HepG2 (cell line): ENCODE measurements around the gene ZBED3.
A peak's percentile ranks its signal among the peaks of the same experiment; 100 is the strongest.

Experiments used
- ASH2L ChIP-seq: fragments of 300-600, 200-600 bp; sonication (generic); IDR thresholded peaks from 2 replicates; pipeline ENCODE4 v1.7.0; 2017; ENCODE audit warnings: low read depth, mild to moderate bottlenecking, moderate library complexity, mixed read lengths, low read length; ENCODE audit not compliant: insufficient read length
- ATF3 ChIP-seq: sonication (generic); formaldehyde crosslinking; IDR thresholded peaks from 2 replicates; pipeline ENCODE4 v1.4.0; 2020; ENCODE audit warnings: missing genetic modification reagents
- CBFB ChIP-seq: sonication (generic); formaldehyde crosslinking; IDR thresholded peaks from 2 replicates; pipeline ENCODE4 v1.4.0; 2020; ENCODE audit warnings: missing genetic modification reagents
- POLR2A ChIP-seq, 2 experiments: IDR thresholded peaks; 2 replicates each; pipeline ENCODE4 v1.6.1; 2011; ENCODE audit warnings: low read depth in 2 of 2, low read length in 2 of 2, mild to moderate bottlenecking in 1 of 2, moderate library complexity in 1 of 2; ENCODE audit not compliant: insufficient read depth in 1 of 2
- POLR2AphosphoS5 ChIP-seq: IDR thresholded peaks from 2 replicates; pipeline ENCODE4 v1.6.1; 2012; ENCODE audit warnings: low read depth, low read length
- SOX6 ChIP-seq, 2 experiments: fragments of 450-650 bp in 1 of 2; sonication (generic) in 1 of 2; formaldehyde crosslinking in 1 of 2; IDR thresholded peaks; 2 replicates each; pipeline versions ENCODE4 v1.4.0 to v1.6.1; 2017 to 2020; ENCODE audit warnings: antibody characterized with exemption in 1 of 2, mild to moderate bottlenecking in 1 of 2, missing genetic modification reagents in 1 of 2
- SP4 ChIP-seq: sonication (generic); formaldehyde crosslinking; IDR thresholded peaks from 2 replicates; pipeline ENCODE4 v1.8.1; 2023; ENCODE audit warnings: mild to moderate bottlenecking, missing genetic modification reagents
- STAT5B ChIP-seq: sonication (generic); formaldehyde crosslinking; IDR thresholded peaks from 2 replicates; pipeline ENCODE4 v1.4.0; 2020; ENCODE audit warnings: missing genetic modification reagents
- TEF ChIP-seq: sonication (generic); formaldehyde crosslinking; IDR thresholded peaks from 2 replicates; pipeline ENCODE4 v1.5.0; 2020; ENCODE audit warnings: missing genetic modification reagents
- ZBTB25 ChIP-seq: IDR thresholded peaks from 2 replicates; pipeline ENCODE4 v1.6.1; 2018; ENCODE audit warnings: missing genetic modification reagents
- ZNF263 ChIP-seq: sonication (generic); formaldehyde crosslinking; IDR thresholded peaks from 2 replicates; pipeline ENCODE4 v1.4.0; 2020; ENCODE audit warnings: missing genetic modification reagents
- ZNF607 ChIP-seq: sonication (generic); formaldehyde crosslinking; IDR thresholded peaks from 2 replicates; pipeline ENCODE4 v1.5.1; 2020; ENCODE audit warnings: missing genetic modification reagents, mild to moderate bottlenecking, borderline replicate concordance
- ZZZ3 ChIP-seq: sonication (generic); formaldehyde crosslinking; IDR thresholded peaks from 2 replicates; pipeline ENCODE4 v1.4.0; 2020; ENCODE audit warnings: missing genetic modification reagents, mild to moderate bottlenecking, borderline replicate concordance

- TF ChIP-seq POLR2A (IDR thresholded peaks at IDR 0.05; ENCODE audit: insufficient read depth in 1 of 2, low read depth in 2 of 2, low read length in 2 of 2): peak in 1 of 2 experiments; percentile 12; a peak in 1 of 4 replicates
- no peak for TF ChIP-seq STAT5B (CRISPR knock-in tag)
- no peak for TF ChIP-seq ZBTB25 (CRISPR knock-in tag)
- no peak for TF ChIP-seq ASH2L
- TF ChIP-seq ATF3 (CRISPR knock-in tag): no peak
- TF ChIP-seq ZNF263 (CRISPR knock-in tag): no peak
- TF ChIP-seq POLR2AphosphoS5: no peak
- no peak for TF ChIP-seq ZZZ3
- no peak for TF ChIP-seq ZNF607 (CRISPR knock-in tag)
- no peak for TF ChIP-seq SOX6 (IDR thresholded peaks at IDR 0.05)
- no peak for TF ChIP-seq SOX6 (CRISPR knock-in tag; IDR thresholded peaks at IDR 0.05)
- no peak for TF ChIP-seq CBFB (CRISPR knock-in tag)
- no peak for TF ChIP-seq SP4
- TF ChIP-seq TEF (CRISPR knock-in tag): no peak
These were observed 588 bp upstream of the ZBED3 start for GRCh38 chr5:77087484-77088261.
